Measurements from ENCODE around the gene PLA2G4B.

PLA2G4B gene

GRCh38 chr15:41869770-41870688 is 31.4 kb downstream of the PLA2G4B start:
- TF ChIP-seq FOXM1 (IDR thresholded peaks at IDR 0.05; ENCODE audit: borderline replicate concordance, low read depth) (no peak), TCF12 (IDR thresholded peaks at IDR 0.05; ENCODE audit: low read depth) (no peak), RAD21 (IDR thresholded peaks at IDR 0.05; ENCODE audit: low read depth) (no peak), ZBTB7A (IDR thresholded peaks at IDR 0.05; ENCODE audit: low read depth) (no peak), CREB1 (IDR thresholded peaks at IDR 0.05; ENCODE audit: low read depth) (no peak), EGR1 (IDR thresholded peaks at IDR 0.05) (no peak), REST (IDR thresholded peaks at IDR 0.05; ENCODE audit: low read depth) (no peak), TAF1 (IDR thresholded peaks at IDR 0.05; ENCODE audit: low read depth) (no peak), USF1 (IDR thresholded peaks at IDR 0.05) (no peak), MAX (IDR thresholded peaks at IDR 0.05) (no peak), TEAD4 (IDR thresholded peaks at IDR 0.05) (no peak), YY1 (IDR thresholded peaks at IDR 0.05; ENCODE audit: low read depth) (no peak), CEBPB (IDR thresholded peaks at IDR 0.05) (no peak), EP300 (IDR thresholded peaks at IDR 0.05; ENCODE audit: borderline replicate concordance) (no peak), NFIC (IDR thresholded peaks at IDR 0.05) (no peak)

GRCh38 chr15:41870689-41871081 is 32.0 kb downstream of the PLA2G4B start:
- no peak for TF ChIP-seq FOXM1 (IDR thresholded peaks at IDR 0.05; ENCODE audit: borderline replicate concordance, low read depth)
- no peak for TF ChIP-seq RAD21 (IDR thresholded peaks at IDR 0.05; ENCODE audit: low read depth)
- TF ChIP-seq EP300 (IDR thresholded peaks at IDR 0.05; ENCODE audit: borderline replicate concordance): no peak
- no peak for TF ChIP-seq YY1 (IDR thresholded peaks at IDR 0.05; ENCODE audit: low read depth)
- no peak for TF ChIP-seq NFIC (IDR thresholded peaks at IDR 0.05)
- no peak for TF ChIP-seq EGR1 (IDR thresholded peaks at IDR 0.05)

- TF ChIP-seq CEBPB (IDR thresholded peaks at IDR 0.05): no peak
- TF ChIP-seq EGR1 (IDR thresholded peaks at IDR 0.05): no peak
- no peak for TF ChIP-seq USF1 (IDR thresholded peaks at IDR 0.05)
- TF ChIP-seq MAX (IDR thresholded peaks at IDR 0.05): no peak
- TF ChIP-seq REST (IDR thresholded peaks at IDR 0.05; ENCODE audit: low read depth): no peak
- TF ChIP-seq ZBTB7A (IDR thresholded peaks at IDR 0.05; ENCODE audit: low read depth): no peak
- no peak for TF ChIP-seq TCF12 (IDR thresholded peaks at IDR 0.05; ENCODE audit: low read depth)
- no peak for TF ChIP-seq YY1 (IDR thresholded peaks at IDR 0.05; ENCODE audit: low read depth)
- no peak for TF ChIP-seq TAF1 (IDR thresholded peaks at IDR 0.05; ENCODE audit: low read depth)
- no peak for TF ChIP-seq RAD21 (IDR thresholded peaks at IDR 0.05; ENCODE audit: low read depth)
- TF ChIP-seq FOXM1 (IDR thresholded peaks at IDR 0.05; ENCODE audit: borderline replicate concordance, low read depth): no peak
- no peak for TF ChIP-seq CREB1 (IDR thresholded peaks at IDR 0.05; ENCODE audit: low read depth)
- no peak for TF ChIP-seq NFIC (IDR thresholded peaks at IDR 0.05)
- no peak for TF ChIP-seq TEAD4 (IDR thresholded peaks at IDR 0.05)
- no peak for TF ChIP-seq EP300 (IDR thresholded peaks at IDR 0.05; ENCODE audit: borderline replicate concordance)
Observed at GRCh38 chr15:41871175-41871905, 32.7 kb downstream of the PLA2G4B start.

GRCh38 chr15:41872166-41872747 is 33.6 kb downstream of the PLA2G4B start:
- TF ChIP-seq NFIC (IDR thresholded peaks at IDR 0.05) (no peak), REST (IDR thresholded peaks at IDR 0.05; ENCODE audit: low read depth) (no peak), CEBPB (IDR thresholded peaks at IDR 0.05) (no peak), USF1 (IDR thresholded peaks at IDR 0.05) (no peak), YY1 (IDR thresholded peaks at IDR 0.05; ENCODE audit: low read depth) (no peak), MAX (IDR thresholded peaks at IDR 0.05) (no peak), FOXM1 (IDR thresholded peaks at IDR 0.05; ENCODE audit: borderline replicate concordance, low read depth) (no peak), TCF12 (IDR thresholded peaks at IDR 0.05; ENCODE audit: low read depth) (no peak), TAF1 (IDR thresholded peaks at IDR 0.05; ENCODE audit: low read depth) (no peak), RAD21 (IDR thresholded peaks at IDR 0.05; ENCODE audit: low read depth) (no peak), TEAD4 (IDR thresholded peaks at IDR 0.05) (no peak), EP300 (IDR thresholded peaks at IDR 0.05; ENCODE audit: borderline replicate concordance) (no peak), EGR1 (IDR thresholded peaks at IDR 0.05) (no peak), CREB1 (IDR thresholded peaks at IDR 0.05; ENCODE audit: low read depth) (no peak), ZBTB7A (IDR thresholded peaks at IDR 0.05; ENCODE audit: low read depth) (no peak)
